Measurements from ENCODE around the gene HSPA14. TPM values are rescaled to one million over a fixed set of nuclear protein-coding genes. Genes with fewer than 3 reads are reported as not detected.

HSPA14 gene
- total and polyA plus RNA-seq, 2 of the 8 experiments (the other 6 are each of a cell fraction or from before 2014, with no cell fraction given): 20.5 to 36.4 TPM

GRCh38 chr10:14843327-14843988 is 5.4 kb downstream of the HSPA14 start:
- H2BK5ac ChIP-seq (ENCODE audit: low read depth, low read length): no peak overlapping the region
- H2BK15ac ChIP-seq (ENCODE audit: low read length): no peak overlapping the region
- no peak overlapping the region for H3K23ac ChIP-seq (ENCODE audit: insufficient read length)
- WGBS, 2 experiments (ENCODE audit: extremely low coverage in 1 of 2, insufficient coverage in 1 of 2, insufficient read length in 1 of 2, insufficient replicate concordance in 2 of 2, low coverage in 1 of 2, low lambda C conversion rate in 2 of 2, missing lambda C conversion rate in 1 of 2): 85% methylated on average over 15 of the region's 15 CpGs; no CpG with 5 or more reads in 1 of the 2 experiments
- H3K9me3 ChIP-seq (ENCODE audit: insufficient read depth in 2 of 2, low read depth in 1 of 2, low read length in 1 of 2): no peaks in the 10 kb centered on the region
- peaks cover 9 to 41% of the 10 kb centered on the region in 2 experiments for H3K79me2 ChIP-seq (ENCODE audit: control insufficient read depth in 1 of 2, insufficient read depth in 2 of 2, low read length in 2 of 2)
- H2BK120ac ChIP-seq (replicated peaks; ENCODE audit: low read depth, low read length): no peak overlapping the region
- DNase-seq (ENCODE audit: low read depth in 1 of 2, low spot score in 2 of 2) (no peak), FAIRE-seq (no peak)
- peaks cover 0 to 3% (median 1%) of the 10 kb centered on the region in 4 experiments; a peak in 2 of 7 replicates for H3K4me1 ChIP-seq (replicated peaks in 1 of 4; ENCODE audit: control insufficient read depth in 3 of 4, insufficient read depth in 4 of 4, low read length in 3 of 4)
- no peak for TF ChIP-seq TBP (IDR thresholded peaks at IDR 0.05; ENCODE audit: low read depth, low read length)
- no peak for TF ChIP-seq ATF2 (IDR thresholded peaks at IDR 0.05; ENCODE audit: low read length)
- no peak for TF ChIP-seq SUZ12 (IDR thresholded peaks at IDR 0.05; ENCODE audit: low read length)
- no peak for TF ChIP-seq CHD2 (IDR thresholded peaks at IDR 0.05; ENCODE audit: low read length)
- TF ChIP-seq TAF1 (IDR thresholded peaks at IDR 0.05; ENCODE audit: low read depth, low read length): no peak
- H4K20me1 ChIP-seq (replicated peaks in 1 of 2; ENCODE audit: control insufficient read depth in 1 of 2, insufficient read depth in 2 of 2, low read length in 2 of 2): peaks cover 3 to 11% of the 10 kb centered on the region in 2 experiments
- no peak overlapping the region for H3K56ac ChIP-seq (replicated peaks; ENCODE audit: insufficient read length, low read depth, low read length)
- no peak overlapping the region for H2BK12ac ChIP-seq (ENCODE audit: low read depth, low read length)
- no peak overlapping the region for H3K9ac ChIP-seq (replicated peaks in 1 of 4; ENCODE audit: extremely low read depth in 1 of 4, low read depth in 3 of 4, low read length in 3 of 4)
- CTCF ChIA-PET (ENCODE audit: partially characterized antibody): interaction anchor here (1.5 kb wide), 1 partner anchor 41 kb away, joined by 3 read pairs; no protein-coding TSS in a partner anchor
- peaks cover 5% of the 10 kb centered on the region; the same call in 1 of the 2 replicates for H3K79me1 ChIP-seq (ENCODE audit: low read depth, low read length)
- H3K14ac ChIP-seq (ENCODE audit: insufficient read length): no peak overlapping the region
- no peak overlapping the region for H3K4me2 ChIP-seq (ENCODE audit: insufficient read depth in 1 of 2, low read depth in 2 of 2, low read length in 2 of 2)
- H3K27ac ChIP-seq (ENCODE audit: low read depth, low read length): no peak overlapping the region
- no peak overlapping the region for H4K8ac ChIP-seq (ENCODE audit: extremely low read depth, insufficient read depth, low read length)
- no peak overlapping the region for H2AK5ac ChIP-seq (ENCODE audit: low read depth, low read length)
- H3K36me3 ChIP-seq (ENCODE audit: control insufficient read depth in 2 of 4, insufficient read depth in 4 of 4, low read length in 3 of 4): peaks cover 30 to 52% (median 37%) of the 10 kb centered on the region in 4 experiments
- no peaks in the 10 kb centered on the region for H3K27me3 ChIP-seq (replicated peaks in 1 of 4; ENCODE audit: control insufficient read depth in 3 of 4, extremely low read depth in 1 of 4, insufficient read depth in 3 of 4, low read length in 3 of 4)
- H3K4ac ChIP-seq (replicated peaks; ENCODE audit: insufficient read length, low read depth, low read length): no peak overlapping the region
- POLR2A ChIA-PET (ENCODE audit: partially characterized antibody): interaction anchor here (0.8 to 1.5 kb wide), 6 partner anchors 8 to 354 kb away, joined by 3 to 5 read pairs (median 3); partner anchors contain the start of gene SUV39H2
- H2BK20ac ChIP-seq (ENCODE audit: low read length): no peak overlapping the region
- H4K5ac ChIP-seq (ENCODE audit: insufficient read length, low read depth, low read length): no peak overlapping the region
- H3K23me2 ChIP-seq (ENCODE audit: low read depth, low read length): no peaks in the 10 kb centered on the region; the same call in 1 of the 2 replicates
- no peak overlapping the region for H4K91ac ChIP-seq (replicated peaks; ENCODE audit: insufficient read length, low read length)
- no peak overlapping the region for H3K4me3 ChIP-seq (ENCODE audit: extremely low read depth in 1 of 4, insufficient read depth in 2 of 4, low read depth in 3 of 4, low read length in 4 of 4)
- H3K18ac ChIP-seq (ENCODE audit: extremely low read depth, low read length): no peak overlapping the region
- no peak overlapping the region for H2AFZ ChIP-seq (ENCODE audit: low read length)

All from H1 (cell line).